WTC11 (cell line): ENCODE results near the gene EMC8. TPM values are rescaled to one million over a fixed set of nuclear protein-coding genes. Genes with fewer than 3 reads are reported as not detected.

ENCODE experiments used
- ATAC-seq: fragments of 200-7000 bp; cut with Tn5 transposase; 2 replicates; pipeline ENCODE4 v1.10.0; 2021; ENCODE audit warnings: mild to moderate bottlenecking, moderate library complexity
- CTCF ChIA-PET: fragments of 300-600 bp; sonication (Branson Sonifier 250); formaldehyde crosslinking; loops from one replicate; lab custom pipeline; 2021; ENCODE audit warnings: antibody characterized with exemption; lab: Charles Lee
- POLR2A ChIA-PET: fragments of 350-600 bp; sonication (Branson Sonifier 250); formaldehyde crosslinking; loops from one replicate; lab custom pipeline; 2021; ENCODE audit warnings: antibody characterized with exemption; lab: Charles Lee
- DNase-seq: peaks from one replicate; pipeline ENCODE4 v3.0.0; 2021; ENCODE audit warnings: low spot score
- H3K27ac Mint-ChIP-seq: 2 replicates; pipeline ENCODE4 v1.8.0; 2021; ENCODE audit warnings: mixed read lengths
- H3K27me3 Mint-ChIP-seq: 2 replicates; pipeline ENCODE4 v1.8.0; 2021; ENCODE audit warnings: low read depth, mild to moderate bottlenecking, moderate library complexity, mixed read lengths
- H3K36me3 Mint-ChIP-seq: 2 replicates; pipeline ENCODE4 v1.8.0; 2021; ENCODE audit warnings: mixed read lengths
- H3K4me1 Mint-ChIP-seq: 2 replicates; pipeline ENCODE4 v1.8.0; 2022; ENCODE audit warnings: mixed read lengths
- H3K4me3 Mint-ChIP-seq: 2 replicates; pipeline ENCODE4 v1.8.0; 2021; ENCODE audit warnings: mild to moderate bottlenecking, moderate library complexity, mixed read lengths
- H3K9me3 Mint-ChIP-seq: 2 replicates; pipeline ENCODE4 v1.8.0; 2021; ENCODE audit warnings: mixed read lengths
- AFF4 ChIP-seq: sonication (generic); formaldehyde crosslinking; IDR thresholded peaks from 2 replicates; pipeline ENCODE4 v1.8.1; 2023; ENCODE audit warnings: mild to moderate bottlenecking, missing genetic modification reagents, borderline replicate concordance
- CDX4 ChIP-seq: fragments of 250-450 bp; sonication (Bioruptor Pico); IDR thresholded peaks from 2 replicates; pipeline ENCODE4 v1.9.0; 2021; ENCODE audit warnings: moderate library complexity, mild to moderate bottlenecking, inconsistent platforms, borderline replicate concordance
- FOXJ3 ChIP-seq: sonication (generic); formaldehyde crosslinking; IDR thresholded peaks from 2 replicates; pipeline ENCODE4 v1.9.0; 2021; ENCODE audit warnings: missing genetic modification reagents, mild to moderate bottlenecking, borderline replicate concordance
- FOXP4 ChIP-seq: sonication (generic); formaldehyde crosslinking; IDR thresholded peaks from 2 replicates; pipeline ENCODE4 v1.8.0; 2022; ENCODE audit warnings: mild to moderate bottlenecking, missing genetic modification reagents
- GABPB1 ChIP-seq: sonication (generic); formaldehyde crosslinking; IDR thresholded peaks from 2 replicates; pipeline ENCODE4 v1.8.1; 2023; ENCODE audit warnings: mild to moderate bottlenecking, missing genetic modification reagents
- KAT7 ChIP-seq: sonication (generic); formaldehyde crosslinking; IDR thresholded peaks from 2 replicates; pipeline ENCODE4 v1.8.1; 2023; ENCODE audit warnings: missing genetic modification reagents, mild to moderate bottlenecking, borderline replicate concordance
- MYBL2 ChIP-seq: sonication (generic); formaldehyde crosslinking; IDR thresholded peaks from 2 replicates; pipeline ENCODE4 v1.8.1; 2023; ENCODE audit warnings: mild to moderate bottlenecking, moderate library complexity, missing genetic modification reagents
- NFYB ChIP-seq: sonication (generic); formaldehyde crosslinking; conservative IDR thresholded peaks from 2 replicates; pipeline ENCODE4 v1.8.0; 2022; ENCODE audit warnings: low read depth, missing genetic modification reagents
- NR3C1 ChIP-seq: sonication (generic); formaldehyde crosslinking; conservative IDR thresholded peaks from 2 replicates; pipeline ENCODE4 v1.8.1; 2023; ENCODE audit warnings: low read depth, mild to moderate bottlenecking, missing genetic modification reagents
- PREB ChIP-seq: sonication (generic); formaldehyde crosslinking; IDR thresholded peaks from 2 replicates; pipeline ENCODE4 v1.8.1; 2022; ENCODE audit warnings: mild to moderate bottlenecking, missing genetic modification reagents, moderate library complexity, borderline replicate concordance
- PRRX2 ChIP-seq: fragments of 250-450 bp; sonication (Bioruptor Pico); IDR thresholded peaks from 2 replicates; pipeline ENCODE4 v1.8.0; 2021; ENCODE audit warnings: mild to moderate bottlenecking
- TCF7 ChIP-seq: sonication (generic); formaldehyde crosslinking; IDR thresholded peaks from 2 replicates; pipeline ENCODE4 v1.8.0; 2022; ENCODE audit warnings: mild to moderate bottlenecking, low read depth, missing genetic modification reagents, moderate library complexity
- ZBTB43 ChIP-seq: sonication (generic); formaldehyde crosslinking; IDR thresholded peaks from 2 replicates; pipeline ENCODE4 v1.8.1; 2023; ENCODE audit warnings: mild to moderate bottlenecking, missing genetic modification reagents
- ZNF232 ChIP-seq: sonication (generic); formaldehyde crosslinking; IDR thresholded peaks from 2 replicates; pipeline ENCODE4 v1.8.0; 2022; ENCODE audit warnings: mild to moderate bottlenecking, missing genetic modification reagents
- ZNF317 ChIP-seq: sonication (generic); formaldehyde crosslinking; IDR thresholded peaks from 2 replicates; pipeline ENCODE4 v1.8.1; 2023; ENCODE audit warnings: low read depth, mild to moderate bottlenecking, moderate library complexity, missing genetic modification reagents, borderline replicate concordance
- ZNF423 ChIP-seq: fragments of 250-450 bp; sonication (Bioruptor Pico); IDR thresholded peaks from 2 replicates; pipeline ENCODE4 v2.1.2; 2022; ENCODE audit warnings: mild to moderate bottlenecking, moderate library complexity
- total RNA-seq: library from RNA; stranded (reverse); gene quantifications from 3 replicates; pipeline ENCODE4 v1.2.3, GENCODE V29; 2021

The EMC8 gene
- total RNA-seq, 1 experiment from 2014 or later: 55.2 TPM

- no peak for TF ChIP-seq TCF7 (CRISPR knock-in tag)
- TF ChIP-seq, all 79 proteins: peak for 0
Observed at GRCh38 chr16:85846461-85846860, 47.1 kb upstream of the EMC8 start (continued).

- no peaks in the 10 kb centered on the region for H3K4me1 Mint-ChIP-seq
- no peak overlapping the region for H3K4me3 Mint-ChIP-seq
- ATAC-seq (no peak), DNase-seq (no peak)
- H3K36me3 Mint-ChIP-seq: no peaks in the 10 kb centered on the region
- TF ChIP-seq FOXJ3 (CRISPR knock-in tag): no peak
- no peak for TF ChIP-seq AFF4 (CRISPR knock-in tag)
- TF ChIP-seq PREB (CRISPR knock-in tag): no peak
- TF ChIP-seq FOXP4 (CRISPR knock-in tag): no peak
- no peak for TF ChIP-seq NFYB (CRISPR knock-in tag)
- TF ChIP-seq CDX4: no peak
- no peak for TF ChIP-seq ZNF232
- TF ChIP-seq ZNF423: no peak
- no peak for TF ChIP-seq ZBTB43
- no peak for TF ChIP-seq GABPB1 (CRISPR knock-in tag)
- no peak for TF ChIP-seq PRRX2
- no peak for TF ChIP-seq MYBL2 (CRISPR knock-in tag)
- TF ChIP-seq NR3C1 (CRISPR knock-in tag): no peak
- TF ChIP-seq ZNF317 (CRISPR knock-in tag): no peak
- no peak for TF ChIP-seq KAT7 (CRISPR knock-in tag)
- H3K27ac Mint-ChIP-seq: no peak overlapping the region
- POLR2A ChIA-PET: no interaction called here
- H3K9me3 Mint-ChIP-seq: peaks cover 8% of the 10 kb centered on the region
- CTCF ChIA-PET: interaction anchor here (1.0 kb wide), 1 partner anchor 25 kb away, joined by 3 read pairs; no protein-coding TSS in a partner anchor
- H3K27me3 Mint-ChIP-seq: no peaks in the 10 kb centered on the region
Observed at GRCh38 chr16:85845266-85845665, 45.9 kb upstream of the EMC8 start.
